PC-9 (cell line): ENCODE data around the gene PROCR.

ENCODE experiments used
- CTCF ChIP-seq: fragments of 200-600 bp; sonication (generic); conservative IDR thresholded peaks from 2 replicates; pipeline ENCODE4 v1.6.1; 2017; ENCODE audit warnings: mixed run types, antibody characterized with exemption, mild to moderate bottlenecking, moderate library complexity
- EZH2 ChIP-seq: fragments of 200-600 bp; sonication (generic); IDR thresholded peaks from 2 replicates; pipeline ENCODE4 v1.8.0; 2017; ENCODE audit warnings: antibody characterized with exemption, low read depth

GRCh38 chr20:35215066-35215956, 43.4 kb downstream of the PROCR start:
- no peak for TF ChIP-seq CTCF
- TF ChIP-seq EZH2, result no peak
